CD4-positive, alpha-beta T cell treated with Interferon gamma for 1 hour (primary cell): ENCODE measurements around the gene EEPD1.
"Not testable (repeated sequence)": the region's sequence is repeated elsewhere in the genome, so short reads cannot be mapped to it uniquely, and the experiment has no call there.

Experiments used
- DNase-seq: peaks from one replicate; pipeline ENCODE4 v3.0.0-alpha.2; 2020

The EEPD1 gene

GRCh38 chr7:36305648-36306047 is 152.6 kb downstream of the EEPD1 start:
- no peak for DNase-seq

GRCh38 chr7:36306222-36306621 is 153.2 kb downstream of the EEPD1 start:
- no peak for DNase-seq

GRCh38 chr7:36306722-36307121 is 153.7 kb downstream of the EEPD1 start:
- no peak for DNase-seq

- DNase-seq: no peak
Observed at GRCh38 chr7:36308031-36308430, 155.0 kb downstream of the EEPD1 start.

- no peak for DNase-seq
Observed at GRCh38 chr7:36309301-36309700, 156.2 kb downstream of the EEPD1 start.

GRCh38 chr7:36309716-36310115 is 156.7 kb downstream of the EEPD1 start:
- no peak for DNase-seq

- no peak for DNase-seq
Observed at GRCh38 chr7:36310897-36311296, 157.8 kb downstream of the EEPD1 start.

GRCh38 chr7:36311539-36311938 is 158.5 kb downstream of the EEPD1 start:
- DNase-seq: no peak

GRCh38 chr7:36312064-36312914 is 159.2 kb downstream of the EEPD1 start:
- peak; percentile 8 for DNase-seq

GRCh38 chr7:36312915-36313334 is 159.9 kb downstream of the EEPD1 start:
- no peak for DNase-seq

GRCh38 chr7:36313607-36314006 is 160.6 kb downstream of the EEPD1 start:
- DNase-seq: no peak

- DNase-seq: no peak
Observed at GRCh38 chr7:36314491-36314890, 161.4 kb downstream of the EEPD1 start.

- DNase-seq: no peak
Observed at GRCh38 chr7:36315309-36315944, 162.4 kb downstream of the EEPD1 start.

GRCh38 chr7:36316319-36316718 is 163.3 kb downstream of the EEPD1 start:
- DNase-seq: no peak

GRCh38 chr7:36317276-36317675 is 164.2 kb downstream of the EEPD1 start:
- DNase-seq: no peak

GRCh38 chr7:36318116-36318515 is 165.1 kb downstream of the EEPD1 start:
- no peak for DNase-seq

- not testable (repeated sequence) for DNase-seq
Observed at GRCh38 chr7:36321284-36321683, 168.2 kb downstream of the EEPD1 start.

- no peak for DNase-seq
Observed at GRCh38 chr7:36336390-36336789, 183.3 kb downstream of the EEPD1 start.

- no peak for DNase-seq
Observed at GRCh38 chr7:36338256-36338655, 185.2 kb downstream of the EEPD1 start.

- no peak for DNase-seq
Observed at GRCh38 chr7:36343548-36343947, 190.5 kb downstream of the EEPD1 start.

GRCh38 chr7:36344622-36345021 is 191.6 kb downstream of the EEPD1 start:
- DNase-seq: no peak

GRCh38 chr7:36346260-36346831 is 193.3 kb downstream of the EEPD1 start:
- DNase-seq: no peak

- DNase-seq: no peak
Observed at GRCh38 chr7:36348256-36348655, 195.2 kb downstream of the EEPD1 start.

- DNase-seq: no peak
Observed at GRCh38 chr7:36348771-36349170, 195.7 kb downstream of the EEPD1 start.
